Neural progenitor cell (in vitro differentiated cells): ENCODE results near the gene FKBP10.
"Not testable (repeated sequence)": the region's sequence is repeated elsewhere in the genome, so short reads cannot be mapped to it uniquely, and the experiment has no call there.

Experiments
- CTCF ChIP-seq: fragments of 200-600 bp; sonication (generic); IDR thresholded peaks from 2 replicates; pipeline ENCODE4 v1.5.1; 2017; ENCODE audit warnings: antibody characterized with exemption, mild to moderate bottlenecking
- EZH2 ChIP-seq: fragments of 200-600 bp; sonication (generic); IDR thresholded peaks from 2 replicates; pipeline ENCODE4 v1.6.1; 2017; ENCODE audit warnings: antibody characterized with exemption, mild to moderate bottlenecking, moderate library complexity

GRCh38 chr17:41840781-41841180 lies 28.0 kb downstream of the FKBP10 start:
- TF ChIP-seq CTCF, EZH2: not testable (repeated sequence)
